Astrocyte of the spinal cord (primary cell): Measurements from ENCODE around the gene ITGAE.

Experiments
- DNase-seq: peaks from one replicate; pipeline ENCODE4 v3.0.0; 2011; ENCODE audit warnings: low read depth, low spot score
- H3K4me3 ChIP-seq: 2 replicates; pipeline ENCODE4 v1.5.1; 2011; ENCODE audit warnings: low read depth, mild to moderate bottlenecking, low read length, moderate library complexity
- CTCF ChIP-seq: IDR thresholded peaks from 2 replicates; pipeline ENCODE4 v1.5.1; 2012; ENCODE audit warnings: low read depth, mild to moderate bottlenecking, low read length, inconsistent platforms
- in situ Hi-C: cut with HindIII; loops from 2 replicates; pipeline ENCODE4 v1.10.0; 2017; ENCODE audit warnings: low sequenced_read_pairs

Gene ITGAE

GRCh38 chr17:3668279-3669084 lies 132.5 kb downstream of the ITGAE start, which contains the start of the genes EMC6 and TAX1BP3:
EMC6 (plus strand) TSS chr17:3668812; CDS start chr17:3669147, 335 bp downstream.
TAX1BP3 (minus strand) TSS chr17:3668578; CDS start chr17:3668526, 52 bp downstream.
- no peak for TF ChIP-seq CTCF
- peak; percentile 99 for DNase-seq
- in situ Hi-C loops, result no loop called here
- peak within 1 kb of the TSS; percentile 96 for H3K4me3 ChIP-seq

- DNase-seq, result peak; percentile 92
- peak overlapping the region; percentile 93 for H3K4me3 ChIP-seq
- peak; percentile 19 for TF ChIP-seq CTCF
- in situ Hi-C loops, result no loop called here
These were observed 133.4 kb downstream of the ITGAE start for GRCh38 chr17:3667366-3668278.

GRCh38 chr17:3666516-3666915 lies 134.5 kb downstream of the ITGAE start:
- no peak for TF ChIP-seq CTCF
- H3K4me3 ChIP-seq, result no peak overlapping the region
- in situ Hi-C loops, result no loop called here
- DNase-seq, result no peak

GRCh38 chr17:3665834-3666233 lies 135.2 kb downstream of the ITGAE start:
- no peak overlapping the region for H3K4me3 ChIP-seq
- in situ Hi-C loops, result no loop called here
- DNase-seq, result no peak
- TF ChIP-seq CTCF, result no peak
